Transverse colon (tissue), 3 donors: ENCODE measurements around the gene ARRB2.

Source experiments
- CTCF ChIP-seq, 5 experiments: fragments of 200-600 bp in 3 of 5; fragments of 450-650 bp in 2 of 5; sonication (generic) in 3 of 5; IDR thresholded peaks; 1 replicate in 2 of 5; 2 replicates in 3 of 5; pipeline ENCODE4 v1.5.1; 2016 to 2017; ENCODE audit warnings: antibody characterized with exemption in 5 of 5, inconsistent platforms in 3 of 5, mild to moderate bottlenecking in 2 of 5, moderate library complexity in 1 of 5
- EP300 ChIP-seq: sonication (generic); formaldehyde crosslinking; IDR thresholded peaks from one replicate; pipeline ENCODE4 v1.6.1; 2017; ENCODE audit warnings: antibody characterized with exemption, low read depth

GRCh38 chr17:4719146-4719545 is 8.7 kb downstream of the ARRB2 start:
- no peak for TF ChIP-seq EP300
- TF ChIP-seq CTCF (IDR thresholded peaks at IDR 0.05), result no peak
